Kidney tubule cell (primary cell): ENCODE measurements around the gene KCNQ1.
"Not testable (repeated sequence)": the region's sequence is repeated elsewhere in the genome, so short reads cannot be mapped to it uniquely, and the experiment has no call there.

Experiments
- DNase-seq: peaks from one replicate; pipeline ENCODE4 v3.0.0-alpha.2; 2018; ENCODE audit warnings: low spot score

KCNQ1 gene

DNA sequence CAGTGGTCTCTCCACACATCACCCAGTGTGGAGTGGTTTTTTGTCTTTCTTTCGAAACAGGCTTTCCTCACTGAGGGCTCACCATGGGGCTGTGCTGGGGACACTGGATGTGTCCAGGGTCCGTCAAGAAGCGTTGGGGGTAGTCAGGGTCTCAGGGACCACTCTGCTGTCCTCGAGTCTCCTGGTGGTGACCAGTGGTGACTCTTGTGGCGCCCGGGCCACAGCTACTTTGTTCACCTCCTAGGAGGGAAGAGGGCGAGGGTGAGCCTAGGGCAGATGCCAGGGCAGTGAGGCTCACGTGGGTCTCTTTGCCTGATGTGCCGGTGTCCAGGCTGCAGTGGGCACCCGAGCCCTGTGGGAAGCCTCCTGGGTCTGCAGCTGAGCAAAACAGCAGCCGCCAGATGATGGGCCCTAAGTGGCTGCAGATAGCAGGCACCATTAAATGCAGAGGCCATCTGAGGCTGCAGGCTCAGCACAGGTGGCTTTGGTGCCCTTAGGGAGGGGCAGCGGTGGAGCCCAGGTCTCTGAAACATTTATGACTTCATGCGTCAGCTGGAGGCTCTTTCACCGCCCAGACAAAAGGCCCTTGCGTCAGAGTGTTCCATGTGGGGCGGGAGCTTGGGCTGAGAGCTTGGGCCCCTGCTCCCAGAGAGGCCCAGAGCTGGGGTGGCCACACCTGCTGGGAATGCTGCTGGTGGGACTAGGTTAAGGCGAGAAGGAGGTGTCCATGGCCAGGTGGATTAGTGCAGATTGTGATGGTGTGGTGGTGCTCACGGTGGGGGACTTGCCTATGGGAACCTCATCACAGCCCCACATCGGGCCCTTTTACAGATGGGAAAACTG is 29.5 kb downstream of the KCNQ1 start:
- DNase-seq: no peak

DNA sequence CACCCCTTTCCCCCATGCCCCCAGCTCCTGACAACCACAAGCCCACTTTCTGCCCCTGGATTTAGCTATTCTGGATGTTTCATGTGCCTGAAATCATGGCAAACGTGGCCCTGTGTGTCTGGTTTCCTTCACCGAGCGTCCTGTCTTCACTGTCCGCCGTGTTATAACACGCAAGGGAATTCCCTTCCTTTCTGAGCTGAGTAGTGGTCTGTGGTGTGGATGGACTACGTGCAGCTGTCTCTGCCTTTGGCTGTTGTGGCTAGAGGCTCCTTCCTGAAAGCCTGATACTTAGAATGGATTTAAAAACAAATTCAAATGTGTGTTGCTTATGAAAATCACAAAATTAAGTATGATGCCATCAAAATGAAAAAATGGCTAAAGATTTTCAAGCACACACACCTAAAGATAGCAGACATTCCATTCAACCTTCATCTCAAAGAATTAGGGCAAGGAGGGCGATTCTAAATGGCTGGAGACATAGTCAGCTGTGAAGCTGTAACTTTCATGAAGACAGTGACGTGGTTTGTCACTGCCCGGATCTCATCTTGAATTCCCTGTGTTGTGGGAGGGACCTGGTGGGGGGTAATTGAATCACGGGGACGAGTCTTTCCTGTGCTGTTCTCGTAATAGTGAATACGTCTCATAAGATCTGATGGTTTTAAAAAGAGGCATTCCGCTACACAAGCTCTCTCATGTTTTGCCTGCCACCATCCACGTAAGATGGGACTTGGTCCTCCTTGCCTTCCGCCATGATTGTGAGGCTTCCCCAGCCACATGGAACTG is 30.5 kb downstream of the KCNQ1 start:
- no peak for DNase-seq

DNA sequence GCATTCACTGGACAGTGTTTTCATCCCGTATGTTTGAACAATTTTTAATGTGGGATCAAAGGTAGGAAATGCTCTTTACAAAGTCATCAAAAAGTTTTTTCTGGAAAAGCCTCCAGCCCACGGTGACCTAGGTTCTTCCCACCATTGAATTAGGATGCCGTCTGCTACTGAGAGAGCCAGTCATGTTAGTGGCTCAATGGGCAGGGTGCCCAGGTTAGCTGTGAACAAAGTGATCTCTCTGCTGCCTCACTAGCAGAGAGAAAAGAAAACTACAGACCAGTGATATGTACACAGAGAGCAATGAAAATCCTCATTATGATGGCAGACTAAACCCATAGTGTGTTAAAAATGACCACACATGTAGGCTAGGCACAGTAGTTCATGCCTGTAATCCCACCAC is 32.4 kb downstream of the KCNQ1 start:
- DNase-seq: no peak

DNA sequence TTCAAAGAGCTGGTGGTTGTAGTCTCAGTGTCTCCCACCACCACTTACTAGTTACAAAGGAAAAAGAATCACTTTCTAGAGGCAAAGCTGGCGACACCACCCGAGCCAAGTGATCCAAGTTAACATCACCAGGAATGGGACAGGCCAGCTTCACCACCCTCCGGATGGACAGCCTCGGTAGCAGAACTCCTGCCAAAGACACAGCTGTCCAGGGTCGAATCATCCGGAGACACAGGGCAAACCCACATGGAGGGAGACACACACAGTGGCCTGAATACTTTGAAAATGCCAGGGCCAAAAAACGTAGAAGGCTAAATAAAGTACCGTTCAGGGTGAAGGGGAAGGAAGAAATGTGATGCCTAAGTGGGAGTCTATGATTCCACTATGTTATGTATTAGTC is 33.1 kb downstream of the KCNQ1 start:
- DNase-seq: no peak

DNA sequence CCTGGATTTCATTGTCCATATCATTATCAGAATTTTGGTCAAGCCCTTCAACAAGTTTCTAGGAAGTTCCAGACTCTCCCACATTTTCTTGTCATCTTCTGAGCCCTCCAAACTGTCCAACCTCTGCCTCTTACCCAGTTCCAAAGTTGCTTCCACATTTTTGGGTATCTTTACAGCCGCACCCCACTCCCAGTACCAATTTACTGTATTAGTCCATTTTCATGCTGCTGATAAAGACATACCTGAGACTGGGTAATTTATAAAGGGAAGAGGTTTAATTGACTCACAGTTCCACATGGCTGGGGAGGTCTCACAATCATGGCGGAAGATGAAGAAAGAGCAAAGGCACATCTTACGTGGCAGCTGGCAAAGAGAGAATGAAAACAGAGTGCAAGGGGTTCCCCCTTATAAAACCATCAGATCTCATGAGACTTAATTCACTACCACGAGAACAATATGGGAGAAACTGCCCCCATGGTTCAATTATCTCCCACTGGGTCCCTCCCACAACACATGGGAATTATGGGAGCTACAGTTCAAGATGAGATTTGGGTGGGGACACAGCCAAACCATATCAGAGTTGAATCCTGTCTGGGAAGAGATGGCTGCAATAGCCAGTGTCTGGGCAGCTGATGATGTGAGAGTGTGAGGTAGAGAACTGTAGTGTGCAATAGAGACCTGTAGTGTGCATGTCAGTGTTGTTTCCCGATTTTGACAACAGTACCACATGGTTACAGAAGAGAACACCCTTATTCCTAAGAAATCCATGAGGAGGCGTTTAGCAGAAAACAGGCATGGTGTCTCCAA is 35.5 kb downstream of the KCNQ1 start:
- not testable (repeated sequence) for DNase-seq

DNA sequence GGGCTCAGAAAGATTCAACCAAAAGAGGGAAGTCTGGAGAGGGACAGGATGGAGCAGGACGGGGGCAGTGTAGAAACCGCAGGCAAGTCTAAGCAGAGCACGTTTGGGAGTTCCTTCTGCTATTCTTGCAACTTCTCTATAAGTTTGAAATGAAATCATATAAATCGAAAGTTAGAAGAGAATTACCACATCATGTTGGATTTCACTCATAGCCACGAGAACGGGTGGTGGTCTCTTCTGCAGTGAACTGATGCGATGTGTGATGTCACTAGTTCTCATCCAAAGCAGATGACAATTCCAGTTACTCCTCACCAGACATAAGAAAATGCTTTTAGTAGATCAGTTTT is 36.0 kb downstream of the KCNQ1 start:
- DNase-seq: no peak

DNA sequence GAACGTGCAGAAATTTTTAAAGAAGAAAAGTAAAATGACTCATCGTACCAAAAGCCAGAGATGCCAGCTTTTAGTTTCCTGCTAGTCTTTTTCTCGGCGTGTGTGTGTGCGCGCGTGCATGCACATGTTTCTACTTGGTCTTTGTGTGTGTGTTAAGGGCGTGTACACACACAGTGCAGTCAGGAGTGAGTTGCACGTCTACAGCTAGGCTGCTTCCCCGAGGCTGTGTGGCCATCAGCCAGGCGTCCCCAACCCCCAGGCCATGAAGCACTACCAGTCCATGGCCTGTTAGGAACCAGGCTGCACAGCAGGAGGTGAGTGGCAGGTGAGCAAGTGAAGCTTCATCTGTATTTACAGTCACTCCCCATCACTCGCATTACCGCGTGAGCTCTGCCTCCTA is 36.4 kb downstream of the KCNQ1 start:
- DNase-seq: no peak

DNA sequence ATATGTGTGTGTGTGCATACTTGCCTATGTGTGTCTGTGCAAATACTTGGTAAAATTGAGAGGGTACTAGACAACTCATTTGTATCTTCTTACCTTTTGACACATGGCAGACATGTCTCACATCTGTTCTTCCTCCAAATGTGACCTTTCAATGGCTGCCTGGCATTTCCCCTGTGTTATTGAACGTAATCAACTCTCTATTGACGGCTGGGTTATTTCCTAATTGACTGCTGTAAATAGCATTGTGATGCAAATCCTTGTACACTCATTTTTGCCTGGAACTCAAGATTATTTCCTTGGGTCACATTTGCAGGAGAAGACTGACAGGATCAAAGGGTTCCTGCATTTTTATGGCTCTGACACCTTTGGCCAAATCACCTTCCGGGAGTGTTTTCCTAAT is 37.4 kb downstream of the KCNQ1 start:
- no peak for DNase-seq

DNA sequence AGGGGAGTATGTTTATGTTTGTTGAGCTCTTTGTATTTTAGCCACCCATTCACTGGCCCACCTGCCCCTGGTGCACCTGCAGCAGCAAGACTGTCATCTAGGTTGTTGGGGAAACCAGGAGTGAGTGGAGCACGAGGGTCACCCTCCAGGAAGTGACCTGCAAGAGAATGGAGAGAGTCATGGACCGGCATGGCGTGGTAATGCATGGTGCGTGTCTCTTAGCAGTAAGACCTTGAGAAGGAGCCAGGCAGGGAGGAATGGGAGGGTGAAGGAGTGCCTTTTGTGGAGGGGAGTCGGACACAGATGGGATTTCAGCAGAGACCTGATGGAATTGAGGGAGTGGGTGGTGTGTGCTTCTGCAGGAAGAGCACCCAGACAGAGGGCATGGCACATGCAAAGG is 37.9 kb downstream of the KCNQ1 start:
- DNase-seq: no peak

DNA sequence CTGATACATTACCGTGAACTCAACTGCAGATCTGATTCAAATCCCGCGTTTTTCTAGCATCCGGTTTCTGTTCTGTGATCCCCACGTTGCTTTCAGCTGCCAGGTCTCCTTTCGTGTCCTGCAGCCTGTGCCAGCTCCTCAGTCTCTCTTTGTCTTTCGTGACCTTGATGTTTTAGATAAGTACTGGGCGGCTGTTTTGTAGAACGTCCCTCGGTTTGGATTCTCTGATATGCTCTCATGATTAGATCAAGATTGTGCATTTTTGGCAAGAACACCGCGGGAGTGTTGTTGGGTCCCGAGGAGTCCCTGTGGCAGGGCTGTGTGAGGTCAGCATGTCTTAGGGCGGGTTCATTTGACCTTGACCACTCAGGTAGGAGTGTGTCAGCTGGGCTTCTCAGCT is 38.6 kb downstream of the KCNQ1 start:
- no peak for DNase-seq

DNA sequence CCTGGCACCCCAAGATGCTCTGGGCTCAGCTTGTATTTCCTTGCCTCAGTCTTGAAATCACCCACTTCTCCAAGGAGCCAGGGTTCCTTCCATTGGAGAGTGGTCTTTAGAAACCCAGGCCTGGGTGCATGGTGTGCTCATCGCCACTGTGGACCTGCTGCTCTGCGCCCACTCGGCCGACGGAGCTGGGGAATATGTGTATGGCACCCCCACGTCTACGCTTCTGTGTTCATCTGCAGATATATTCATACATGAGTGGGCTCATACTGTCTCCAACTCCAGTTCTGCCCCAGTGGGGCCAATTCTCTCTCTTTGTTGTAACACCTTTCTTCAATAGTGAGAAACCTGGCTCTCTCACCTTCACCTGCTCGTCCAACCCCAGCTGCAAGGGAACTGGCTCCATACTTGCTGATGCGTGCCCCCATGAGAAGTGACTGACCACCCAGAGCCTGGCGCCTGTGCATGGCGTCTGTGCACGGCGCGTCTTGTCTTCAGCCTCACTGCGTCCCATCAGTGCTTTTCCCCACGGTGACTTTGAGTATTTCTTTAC is 39.8 kb downstream of the KCNQ1 start:
- DNase-seq: no peak

DNA sequence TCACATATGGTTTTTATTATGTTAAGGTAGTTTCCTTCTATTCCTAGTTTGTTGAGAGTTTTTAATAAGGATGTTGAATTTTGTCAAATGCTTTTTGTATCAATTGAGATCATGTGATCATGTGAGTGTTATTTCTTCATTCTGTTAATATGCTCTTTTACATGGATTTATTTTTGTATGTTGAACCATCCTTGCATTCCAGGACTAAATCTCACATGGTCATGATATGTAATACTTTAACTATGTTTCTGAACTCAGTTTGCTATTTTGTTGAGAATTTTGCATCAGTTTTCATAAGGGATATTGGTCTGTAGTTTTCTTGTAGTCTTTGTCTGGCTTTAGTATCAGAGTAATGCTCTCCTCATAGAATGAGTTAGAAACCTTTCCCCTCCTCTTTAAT is 43.2 kb downstream of the KCNQ1 start:
- DNase-seq: no peak

DNA sequence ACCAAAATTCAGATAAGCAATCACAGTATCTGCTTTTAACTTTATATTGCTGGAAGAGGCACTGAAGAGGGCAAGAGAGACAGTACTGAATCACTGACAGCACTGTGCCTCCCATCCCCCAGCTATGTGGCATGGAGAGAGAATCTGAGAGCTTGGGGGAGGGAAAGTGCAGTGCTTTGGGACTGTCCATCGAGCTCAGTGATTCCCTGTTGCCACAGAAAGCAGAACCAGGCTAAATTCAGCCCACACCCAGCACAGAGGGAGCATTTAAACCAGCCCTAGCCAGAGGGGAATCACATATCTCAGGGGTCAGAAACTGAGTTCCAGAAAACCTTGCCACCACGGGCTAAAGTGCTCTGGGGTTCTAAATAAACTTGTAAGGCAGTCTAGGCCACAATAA is 44.3 kb downstream of the KCNQ1 start:
- DNase-seq: no peak

DNA sequence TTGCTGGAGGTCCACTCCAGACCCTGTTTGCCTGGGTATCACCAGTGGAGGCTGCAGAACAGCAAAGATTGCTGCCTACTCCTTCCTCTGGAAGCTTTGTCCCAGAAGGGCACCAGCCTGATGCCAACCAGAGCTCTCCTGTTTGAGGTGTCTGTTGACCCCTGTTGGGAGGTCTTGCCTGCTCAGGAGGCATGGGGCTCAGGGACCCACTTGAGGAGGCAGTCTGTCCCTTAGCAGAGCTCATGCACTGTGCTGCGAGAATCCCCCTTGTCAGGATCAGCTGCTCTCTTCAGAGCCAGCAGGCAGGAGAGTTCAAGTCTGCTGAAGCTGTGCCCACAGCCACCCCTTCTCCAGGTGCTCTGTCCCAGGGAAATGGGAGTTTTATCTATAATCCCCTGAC is 53.1 kb downstream of the KCNQ1 start:
- DNase-seq: not testable (repeated sequence)

DNA sequence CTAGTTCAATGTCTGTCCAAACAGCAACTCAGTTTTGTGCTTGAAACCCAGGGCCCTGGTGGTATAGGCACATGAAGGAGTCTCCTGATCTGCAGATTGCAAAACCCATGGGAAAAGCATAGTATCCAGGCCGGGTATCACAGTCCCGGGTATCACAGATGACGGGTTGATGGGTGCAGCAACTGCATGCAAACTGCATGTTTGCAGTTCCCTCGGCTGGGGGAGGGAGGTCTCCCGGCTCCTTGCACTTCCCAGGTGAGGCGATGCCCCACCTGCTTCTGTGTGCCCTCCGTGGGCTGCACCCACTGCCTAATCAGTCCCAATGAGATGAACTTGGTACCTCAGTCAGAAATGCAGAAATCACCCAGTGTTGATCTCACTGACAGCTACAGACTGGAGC is 53.9 kb downstream of the KCNQ1 start:
- DNase-seq: no peak

DNA sequence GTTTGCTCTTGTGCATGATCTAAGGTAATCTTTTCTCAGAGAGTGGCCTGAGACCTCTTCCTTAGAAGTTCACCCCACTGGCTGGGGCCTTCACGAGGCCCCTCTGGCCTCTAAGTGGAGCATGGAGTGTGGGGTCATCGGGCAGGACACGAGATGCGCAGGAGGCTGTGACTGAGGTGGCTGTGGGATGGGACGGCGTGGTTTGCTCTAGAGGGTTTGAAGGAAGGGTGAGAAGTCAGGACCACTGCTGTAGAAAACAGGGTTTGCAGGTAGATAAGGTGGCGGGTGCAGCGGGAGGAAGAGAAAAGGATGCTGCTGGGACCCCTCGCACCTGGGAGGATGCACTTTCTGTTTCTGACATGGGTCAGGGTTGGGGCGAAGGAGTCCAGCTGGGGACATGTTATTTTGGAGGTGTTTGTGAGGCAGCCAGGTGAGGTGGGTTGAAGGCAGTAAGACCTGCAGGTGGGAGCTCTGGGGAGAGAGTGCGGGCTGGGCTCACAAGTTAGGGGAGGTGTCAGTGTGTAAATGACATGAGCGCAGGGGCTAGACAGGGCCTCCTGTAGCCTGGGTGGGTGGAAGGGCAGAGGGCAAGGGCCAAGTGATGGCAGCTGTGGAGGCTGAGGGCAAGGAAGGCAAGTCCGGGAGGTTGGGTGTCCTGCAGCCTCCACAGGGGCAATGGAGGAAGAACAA is 62.5 kb downstream of the KCNQ1 start:
- DNase-seq: no peak

DNA sequence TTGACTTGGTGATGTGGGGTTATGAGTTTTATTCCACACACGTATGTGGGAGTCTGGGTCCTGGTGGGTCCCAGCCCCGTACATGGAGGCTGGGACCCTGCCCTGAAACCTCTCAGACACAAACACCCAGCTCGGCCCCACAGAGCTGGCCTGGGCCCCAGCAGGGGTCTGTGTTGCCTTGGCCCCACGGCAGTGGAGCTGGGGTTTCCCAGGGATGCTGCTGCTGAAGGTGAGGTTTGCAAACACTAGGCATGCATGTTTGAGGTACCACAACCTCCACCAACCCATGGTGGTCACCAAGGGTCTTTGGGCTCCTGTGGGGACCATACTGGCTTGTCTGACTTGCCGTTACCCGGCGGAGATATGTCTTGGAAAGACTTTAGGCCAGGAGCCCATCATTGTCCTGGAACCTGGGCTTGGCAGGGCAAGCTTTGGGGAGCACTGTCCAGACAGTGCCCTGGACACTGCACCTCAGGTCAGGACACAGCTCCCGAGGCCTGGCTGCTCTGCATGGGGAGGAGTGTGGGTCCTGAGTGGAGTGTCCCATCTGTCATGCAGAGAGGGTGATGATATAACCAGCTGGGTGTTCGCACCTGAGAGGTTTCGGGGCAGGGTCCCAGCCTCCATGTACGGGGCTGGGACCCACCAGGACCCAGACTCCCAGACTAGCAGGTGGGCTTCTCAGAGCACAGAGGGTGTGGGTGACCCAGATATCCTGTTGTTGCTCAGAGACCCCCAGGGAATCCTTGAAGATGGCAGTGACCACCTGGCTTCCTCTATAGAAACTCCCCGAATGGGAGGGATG is 63.3 kb downstream of the KCNQ1 start:
- no peak for DNase-seq

DNA sequence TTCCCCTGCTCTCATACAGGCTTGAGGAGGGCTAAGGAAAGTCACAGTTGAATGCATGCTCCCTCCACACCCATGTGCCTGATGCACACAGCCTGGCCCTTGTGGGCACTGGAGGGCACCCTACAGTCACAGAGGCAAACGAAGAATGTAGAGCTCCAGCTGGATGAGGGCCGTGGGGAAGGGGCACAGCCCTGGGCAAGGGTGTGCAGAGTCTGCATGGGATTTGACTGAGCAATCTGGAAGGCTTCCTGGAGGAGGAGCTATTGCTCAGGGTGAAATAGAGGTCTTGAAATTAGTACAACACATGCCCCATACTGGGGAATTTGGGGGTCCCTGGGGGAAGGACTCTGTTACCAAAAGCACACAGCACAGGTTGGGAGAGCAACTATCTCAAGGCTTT is 64.0 kb downstream of the KCNQ1 start:
- no peak for DNase-seq

DNA sequence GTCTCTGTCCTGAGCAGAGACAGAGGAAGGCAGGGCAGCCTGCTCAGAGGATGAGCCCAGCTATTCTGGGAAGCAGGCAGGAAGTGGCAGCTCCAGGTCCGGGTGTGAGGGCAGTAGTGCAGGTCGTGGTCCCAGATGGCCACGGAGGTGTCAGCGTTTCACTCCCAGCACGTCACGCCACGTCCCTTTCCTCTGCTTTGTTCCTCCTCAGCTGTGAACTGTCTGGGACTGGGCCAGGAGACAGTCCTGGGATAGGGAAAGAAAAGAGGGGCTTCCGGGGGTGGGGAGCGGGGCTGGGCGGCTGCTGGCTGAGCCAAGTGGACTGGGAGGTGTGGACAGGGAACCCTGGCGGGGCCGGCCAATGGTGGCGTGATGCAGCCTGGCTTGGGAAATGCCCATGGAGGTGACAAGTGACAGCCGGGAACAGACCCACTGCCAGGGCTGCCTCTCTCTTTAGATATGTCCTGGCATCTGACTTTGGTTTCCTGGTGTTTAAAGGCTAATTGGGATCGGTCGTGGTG is 64.7 kb downstream of the KCNQ1 start:
- DNase-seq: no peak

DNA sequence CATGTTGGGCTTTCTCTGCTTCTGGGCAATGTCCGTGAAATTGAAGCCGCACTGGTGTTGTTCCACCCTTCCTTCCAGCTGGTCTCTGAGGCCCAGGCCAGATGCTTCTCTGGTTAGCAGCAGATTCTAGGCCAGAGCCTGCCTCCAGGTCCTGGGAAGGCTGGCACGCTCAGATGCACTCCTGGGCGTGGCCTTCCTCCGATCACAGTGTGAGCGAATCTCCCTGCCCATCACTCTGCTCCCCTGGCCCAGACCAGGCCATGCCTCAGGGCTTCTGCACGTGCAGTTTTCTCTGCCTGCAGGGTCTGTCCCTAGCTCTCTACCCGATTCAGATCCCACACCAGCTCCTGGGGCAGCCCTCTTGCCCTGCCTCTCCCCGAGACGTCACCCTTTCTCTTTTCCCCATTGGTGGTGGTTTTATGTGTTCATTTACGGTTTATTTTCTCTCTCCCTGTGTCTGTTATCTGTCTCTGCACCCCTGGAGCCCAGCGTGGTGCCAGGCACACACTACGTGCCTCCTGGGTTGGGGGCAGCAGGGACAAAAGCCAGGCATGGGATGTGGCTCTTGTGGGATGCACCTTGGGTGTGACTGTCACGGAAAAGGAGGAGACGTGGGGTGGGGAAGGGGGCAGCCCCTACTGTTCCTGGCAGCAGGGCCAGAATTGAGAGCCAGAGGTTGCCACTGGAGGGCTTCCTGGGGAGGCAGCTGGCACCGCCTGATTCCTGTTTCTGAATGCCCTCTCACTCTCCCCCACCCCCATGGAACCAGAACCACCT is 66.0 kb downstream of the KCNQ1 start:
- no peak for DNase-seq
